ENCODE measurements around the gene CYFIP1.

- TF ChIP-seq CTCF (IDR thresholded peaks at IDR 0.05 in 2 of 3, conservative IDR thresholded peaks at IDR 0.05 in 1 of 3; ENCODE audit: borderline replicate concordance in 1 of 3, insufficient read depth in 1 of 3, low read depth in 2 of 3, low read length in 2 of 3) (no peak), CBX3 (IDR thresholded peaks at IDR 0.05; ENCODE audit: low read depth) (no peak), EZH2 (IDR thresholded peaks at IDR 0.05) (no peak), ELF1 (IDR thresholded peaks at IDR 0.05; ENCODE audit: borderline replicate concordance, low read depth) (no peak), RAD21 (IDR thresholded peaks at IDR 0.05; ENCODE audit: low read depth) (no peak), JUND (IDR thresholded peaks at IDR 0.05) (no peak), POLR2AphosphoS5 (IDR thresholded peaks at IDR 0.05; ENCODE audit: low read depth, low read length) (no peak)
Observed at GRCh38 chr15:22867886-22868285, 112.3 kb downstream of the CYFIP1 start.

Measured in HCT116 (cell line).